K562 (cell line): ENCODE data around the gene RNF175. TPM values are rescaled to one million over a fixed set of nuclear protein-coding genes. Genes with fewer than 3 reads are reported as not detected.

ENCODE experiments used
- JUND ChIP-seq, 2 experiments: IDR thresholded peaks; 2 replicates in 1 of 2; 3 replicates in 1 of 2; pipeline ENCODE4 v1.6.1; 2011; ENCODE audit warnings: borderline replicate concordance in 2 of 2, low read depth in 2 of 2, low read length in 2 of 2, improper control_type of control experiment in 1 of 2, missing biosample characterization in 1 of 2, missing genetic modification characterization in 1 of 2, missing genetic modification reagents in 1 of 2
- SMARCA5 ChIP-seq: fragments of 450-650 bp; IDR thresholded peaks from 2 replicates; pipeline ENCODE4 v1.6.1; 2016
- SMC3 ChIP-seq: conservative IDR thresholded peaks from 2 replicates; pipeline ENCODE4 v1.6.1; 2011; ENCODE audit warnings: low read depth, low read length, improper control_type of control experiment; ENCODE audit not compliant: insufficient read depth
- ZNF232 ChIP-seq: sonication (generic); formaldehyde crosslinking; IDR thresholded peaks from 2 replicates; pipeline ENCODE4 v1.8.0; 2022; ENCODE audit warnings: mild to moderate bottlenecking, missing genetic modification reagents
- polyA plus RNA-seq, 8 experiments: library from polyadenylated mRNA; depleted of rRNA in 4 of 8; stranded (reverse) in 5 of 8; unstranded in 3 of 8; fragments of >200 nt; fragmentation: Nextera tagmentation in 2 of 8; fragmentation: Illumina TruSeq in 1 of 8; extraction: Ambion mirVana in 2 of 8; extraction: Trizol in 1 of 8; gene quantifications; 2 replicates each; pipeline versions ENCODE4 v1.2.1 to v1.2.3, GENCODE V29; 2011 to 2014; ENCODE audit warnings: inconsistent platforms in 1 of 8, missing spikeins in 1 of 8
- total RNA-seq, 7 experiments: library from RNA; depleted of rRNA in 6 of 7; stranded (reverse); fragments of >200 nt in 6 of 7; fragmentation: Illumina TruSeq in 2 of 7; extraction: Trizol in 2 of 7; gene quantifications; 2 replicates each; pipeline versions ENCODE4 v1.2.1 to v1.2.3, GENCODE V29; 2011 to 2021; ENCODE audit warnings: low replicate concordance in 1 of 7
- TF ChIP-seq, protein P1 (sequence below), 2 experiments: fragments of 450-650 bp; formaldehyde crosslinking in 1 of 2; IDR thresholded peaks; 2 replicates each; pipeline versions ENCODE4 v1.4.0 to v1.6.1; 2014 to 2020; ENCODE audit warnings: mild to moderate bottlenecking in 2 of 2, borderline replicate concordance in 1 of 2, low read depth in 1 of 2

The RNF175 gene
- total and polyA plus RNA-seq, 9 of the 15 experiments (the other 6 are each of a cell fraction or from before 2014, with no cell fraction given), result not detected

DNA sequence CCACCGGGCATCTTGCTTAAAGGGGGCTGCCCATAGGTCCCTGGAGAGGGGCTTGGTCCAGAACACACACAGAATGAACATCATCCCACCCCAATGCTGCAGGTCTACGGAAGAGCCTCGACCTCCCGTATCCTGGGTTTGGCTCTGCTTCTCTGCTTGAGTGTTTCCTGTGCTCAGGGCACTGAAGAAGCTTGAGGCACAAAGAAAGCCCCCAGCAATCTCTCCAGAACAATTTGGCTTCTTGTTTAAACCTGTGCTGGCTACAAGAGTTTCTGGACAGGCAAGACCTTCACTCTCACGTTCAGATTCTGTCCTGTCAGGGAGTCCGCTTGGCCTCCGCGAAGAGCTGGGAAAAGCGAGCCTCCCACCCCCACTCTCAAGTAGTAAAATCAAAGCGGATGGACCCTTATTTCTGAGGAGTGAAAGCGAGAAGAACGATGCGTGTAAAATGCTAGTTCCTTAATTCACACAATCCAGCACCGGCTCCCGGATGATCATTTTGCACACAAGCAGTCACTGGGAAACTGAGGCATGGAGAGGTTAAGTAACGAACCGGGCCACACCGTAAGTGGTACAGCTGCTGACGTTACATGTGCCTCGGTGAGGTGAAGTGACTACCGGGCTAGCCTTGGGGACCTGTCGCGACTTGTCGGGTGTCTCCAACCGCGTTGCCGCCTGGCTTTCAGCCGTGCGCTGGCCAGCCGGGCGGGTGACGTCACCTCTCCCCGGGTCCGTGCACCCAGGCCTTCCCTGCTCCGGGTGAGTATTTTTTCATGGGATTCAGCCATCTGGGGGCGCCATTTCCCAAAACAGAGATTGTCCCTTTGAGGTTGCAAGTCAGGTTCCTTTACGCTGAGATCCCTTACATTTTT lies 32.2 kb upstream of the RNF175 start (continued):
- TF ChIP-seq, protein P1, sequence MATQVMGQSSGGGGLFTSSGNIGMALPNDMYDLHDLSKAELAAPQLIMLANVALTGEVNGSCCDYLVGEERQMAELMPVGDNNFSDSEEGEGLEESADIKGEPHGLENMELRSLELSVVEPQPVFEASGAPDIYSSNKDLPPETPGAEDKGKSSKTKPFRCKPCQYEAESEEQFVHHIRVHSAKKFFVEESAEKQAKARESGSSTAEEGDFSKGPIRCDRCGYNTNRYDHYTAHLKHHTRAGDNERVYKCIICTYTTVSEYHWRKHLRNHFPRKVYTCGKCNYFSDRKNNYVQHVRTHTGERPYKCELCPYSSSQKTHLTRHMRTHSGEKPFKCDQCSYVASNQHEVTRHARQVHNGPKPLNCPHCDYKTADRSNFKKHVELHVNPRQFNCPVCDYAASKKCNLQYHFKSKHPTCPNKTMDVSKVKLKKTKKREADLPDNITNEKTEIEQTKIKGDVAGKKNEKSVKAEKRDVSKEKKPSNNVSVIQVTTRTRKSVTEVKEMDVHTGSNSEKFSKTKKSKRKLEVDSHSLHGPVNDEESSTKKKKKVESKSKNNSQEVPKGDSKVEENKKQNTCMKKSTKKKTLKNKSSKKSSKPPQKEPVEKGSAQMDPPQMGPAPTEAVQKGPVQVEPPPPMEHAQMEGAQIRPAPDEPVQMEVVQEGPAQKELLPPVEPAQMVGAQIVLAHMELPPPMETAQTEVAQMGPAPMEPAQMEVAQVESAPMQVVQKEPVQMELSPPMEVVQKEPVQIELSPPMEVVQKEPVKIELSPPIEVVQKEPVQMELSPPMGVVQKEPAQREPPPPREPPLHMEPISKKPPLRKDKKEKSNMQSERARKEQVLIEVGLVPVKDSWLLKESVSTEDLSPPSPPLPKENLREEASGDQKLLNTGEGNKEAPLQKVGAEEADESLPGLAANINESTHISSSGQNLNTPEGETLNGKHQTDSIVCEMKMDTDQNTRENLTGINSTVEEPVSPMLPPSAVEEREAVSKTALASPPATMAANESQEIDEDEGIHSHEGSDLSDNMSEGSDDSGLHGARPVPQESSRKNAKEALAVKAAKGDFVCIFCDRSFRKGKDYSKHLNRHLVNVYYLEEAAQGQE (IDR thresholded peaks at IDR 0.05; ENCODE audit: borderline replicate concordance), result peak; percentile 8; the same call in 1 of the 2 replicates
- TF ChIP-seq, protein P1 (CRISPR knock-in tag; IDR thresholded peaks at IDR 0.05; ENCODE audit: low read depth), result no peak
- TF ChIP-seq ZNF232 (no peak), SMC3 (no peak), JUND (IDR thresholded peaks at IDR 0.05; ENCODE audit: borderline replicate concordance, low read depth, low read length) (peak; percentile 61; the same call in 1 of the 2 replicates), JUND (tag; IDR thresholded peaks at IDR 0.05; ENCODE audit: borderline replicate concordance, low read depth, low read length) (peak; percentile 75; the same call in 2 of the 3 replicates), SMARCA5 (no peak)
